Measurements from ENCODE around the gene BUD13.
A peak's percentile ranks its signal among the peaks of the same experiment; 100 is the strongest.
"Not testable (repeated sequence)": the region's sequence is repeated elsewhere in the genome, so short reads cannot be mapped to it uniquely, and the experiment has no call there.

The BUD13 gene, protein sequence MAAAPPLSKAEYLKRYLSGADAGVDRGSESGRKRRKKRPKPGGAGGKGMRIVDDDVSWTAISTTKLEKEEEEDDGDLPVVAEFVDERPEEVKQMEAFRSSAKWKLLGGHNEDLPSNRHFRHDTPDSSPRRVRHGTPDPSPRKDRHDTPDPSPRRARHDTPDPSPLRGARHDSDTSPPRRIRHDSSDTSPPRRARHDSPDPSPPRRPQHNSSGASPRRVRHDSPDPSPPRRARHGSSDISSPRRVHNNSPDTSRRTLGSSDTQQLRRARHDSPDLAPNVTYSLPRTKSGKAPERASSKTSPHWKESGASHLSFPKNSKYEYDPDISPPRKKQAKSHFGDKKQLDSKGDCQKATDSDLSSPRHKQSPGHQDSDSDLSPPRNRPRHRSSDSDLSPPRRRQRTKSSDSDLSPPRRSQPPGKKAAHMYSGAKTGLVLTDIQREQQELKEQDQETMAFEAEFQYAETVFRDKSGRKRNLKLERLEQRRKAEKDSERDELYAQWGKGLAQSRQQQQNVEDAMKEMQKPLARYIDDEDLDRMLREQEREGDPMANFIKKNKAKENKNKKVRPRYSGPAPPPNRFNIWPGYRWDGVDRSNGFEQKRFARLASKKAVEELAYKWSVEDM

DNA sequence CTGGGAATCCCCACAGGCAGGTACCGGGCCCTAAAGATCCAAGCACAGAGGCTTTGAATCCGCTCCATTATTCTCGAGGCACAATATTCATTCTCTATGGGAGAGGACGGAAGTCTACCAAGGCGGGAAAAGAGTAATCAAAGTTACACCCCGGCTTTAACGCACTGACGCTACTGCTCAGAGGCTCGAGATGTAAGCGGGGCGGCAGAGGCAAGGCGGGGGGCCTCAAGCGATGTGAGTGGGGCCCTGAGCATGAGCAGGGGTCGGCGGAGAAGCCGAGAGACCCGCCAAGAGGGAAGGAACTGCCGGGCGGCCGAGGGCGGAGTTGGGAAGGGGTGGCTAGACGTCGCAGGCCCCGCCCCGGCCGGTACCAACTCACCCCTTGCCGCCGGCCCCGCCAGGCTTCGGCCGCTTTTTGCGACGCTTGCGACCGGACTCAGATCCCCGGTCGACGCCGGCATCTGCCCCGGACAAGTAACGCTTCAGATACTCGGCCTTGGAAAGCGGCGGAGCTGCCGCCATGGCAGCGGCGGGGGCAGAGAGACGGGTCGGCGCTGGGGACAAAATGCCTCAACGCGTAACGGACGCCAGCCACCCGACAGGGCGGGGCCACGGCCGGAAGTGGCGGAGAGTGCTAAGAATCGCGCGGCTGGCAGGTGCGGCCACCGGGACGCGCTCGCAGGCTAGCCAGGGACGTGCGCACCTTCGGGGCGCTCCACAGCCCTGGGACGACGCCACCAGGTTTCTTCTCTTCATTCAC, at the start of gene BUD13:
Gene BUD13, minus strand, starts transcription at position 545 of the 760 bp plus-strand sequence. Its CDS starts 23 bp downstream, at position 522.
- DNase-seq = peak; percentile 54 to 93 (median 86)

DNA sequence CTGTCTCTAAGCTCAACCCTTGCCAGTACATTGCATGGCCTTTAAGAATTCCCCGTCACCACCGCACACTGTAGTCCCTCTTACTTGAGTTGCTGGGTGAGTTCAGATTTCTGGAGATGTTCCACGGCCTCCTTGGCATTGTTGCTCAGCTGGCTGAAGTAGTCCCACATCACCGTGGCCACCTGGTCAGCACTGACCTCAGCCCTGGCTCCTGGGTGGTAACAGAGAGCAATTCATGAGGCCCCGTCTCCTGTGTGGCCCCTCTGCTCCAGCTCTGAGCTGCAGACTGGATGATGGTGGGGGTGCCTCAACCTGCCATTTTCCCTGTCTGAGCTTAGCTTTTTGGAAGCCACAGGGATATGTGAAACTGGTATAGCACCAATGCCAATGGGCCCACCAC, 49.8 kb upstream of the BUD13 start:
- no peak for DNase-seq

DNA sequence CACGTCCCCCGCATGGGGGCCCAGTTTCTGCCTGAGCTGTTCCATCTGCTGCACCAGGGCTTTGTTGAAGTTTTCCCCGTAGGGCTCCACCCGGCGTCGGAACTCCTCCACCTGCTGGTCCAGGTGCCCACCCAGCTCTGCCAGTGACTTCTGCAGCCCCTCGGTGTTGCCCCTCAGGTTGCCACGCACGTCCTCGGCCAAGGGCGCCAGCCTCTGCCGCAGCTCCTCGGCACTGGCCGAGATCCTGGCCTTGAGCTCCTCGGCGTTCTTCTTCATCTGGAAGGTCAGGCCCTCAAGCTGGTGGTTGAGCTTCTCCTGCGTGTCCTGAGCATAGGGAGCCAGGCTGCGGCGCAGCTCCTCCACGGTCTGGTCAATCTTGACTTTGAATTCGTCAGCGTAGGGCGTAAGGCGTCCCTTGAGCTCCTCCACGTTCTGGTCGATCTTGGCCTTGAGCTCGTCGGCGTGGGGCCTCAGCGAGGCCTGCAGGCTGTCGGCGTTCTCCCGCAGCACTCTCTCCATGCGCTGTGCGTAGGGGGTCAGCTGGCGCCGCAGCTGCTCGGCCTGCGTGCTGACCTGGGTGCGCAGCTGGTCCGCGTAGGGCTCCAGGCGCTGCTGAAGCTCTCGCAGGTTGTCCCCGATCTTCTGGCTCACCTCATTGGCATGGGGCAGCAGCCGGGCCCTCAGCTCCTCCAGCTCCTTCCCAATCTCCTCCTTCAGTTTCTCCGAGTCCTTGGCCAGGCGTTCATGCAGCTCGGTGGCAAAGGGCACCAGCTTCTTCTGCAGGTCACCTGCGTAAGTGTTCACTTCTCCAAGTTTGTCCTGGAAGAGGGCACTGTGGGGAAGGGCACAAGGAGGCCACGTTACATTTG, 48.5 kb upstream of the BUD13 start:
- DNase-seq = no peak

DNA sequence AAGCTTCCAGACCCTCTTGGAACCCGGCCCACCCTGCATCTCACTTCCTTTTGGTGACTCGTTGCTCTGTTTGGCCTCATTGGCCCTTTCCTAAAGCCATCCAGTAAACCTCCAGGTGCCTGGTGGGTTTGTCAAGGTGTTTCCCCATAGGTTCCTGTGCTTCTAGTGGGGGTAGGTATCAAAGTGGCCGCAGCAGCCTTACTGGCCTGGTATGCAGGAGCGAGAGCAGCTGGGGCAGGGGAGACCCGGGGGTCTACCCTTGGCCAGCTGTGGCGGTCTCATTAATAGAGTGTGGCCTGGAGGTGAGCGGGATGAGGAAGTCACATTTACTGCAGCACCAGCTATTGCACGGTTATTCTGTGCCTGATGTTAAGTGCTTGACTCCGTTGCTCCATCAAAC, 46.3 kb upstream of the BUD13 start:
- DNase-seq = no peak

DNA sequence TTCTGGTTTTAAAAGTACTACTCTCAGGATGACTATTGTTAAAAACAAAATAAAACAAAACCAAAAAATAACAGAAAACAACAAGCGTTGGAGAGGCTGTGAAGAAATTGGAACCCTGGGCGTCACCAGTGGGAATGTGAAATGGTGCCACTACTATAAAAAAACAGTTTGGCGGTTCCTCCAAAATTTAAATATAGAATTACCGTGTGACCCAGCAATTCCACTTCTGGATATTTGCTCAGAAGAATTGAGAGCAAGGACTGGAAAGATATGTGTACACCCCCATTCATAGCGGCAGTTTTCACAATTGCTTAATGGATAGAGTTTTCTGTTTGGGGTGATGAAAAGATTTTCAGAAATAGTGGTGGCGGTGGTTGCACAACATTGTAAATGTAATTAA, 41.7 kb upstream of the BUD13 start:
- DNase-seq = no peak

DNA sequence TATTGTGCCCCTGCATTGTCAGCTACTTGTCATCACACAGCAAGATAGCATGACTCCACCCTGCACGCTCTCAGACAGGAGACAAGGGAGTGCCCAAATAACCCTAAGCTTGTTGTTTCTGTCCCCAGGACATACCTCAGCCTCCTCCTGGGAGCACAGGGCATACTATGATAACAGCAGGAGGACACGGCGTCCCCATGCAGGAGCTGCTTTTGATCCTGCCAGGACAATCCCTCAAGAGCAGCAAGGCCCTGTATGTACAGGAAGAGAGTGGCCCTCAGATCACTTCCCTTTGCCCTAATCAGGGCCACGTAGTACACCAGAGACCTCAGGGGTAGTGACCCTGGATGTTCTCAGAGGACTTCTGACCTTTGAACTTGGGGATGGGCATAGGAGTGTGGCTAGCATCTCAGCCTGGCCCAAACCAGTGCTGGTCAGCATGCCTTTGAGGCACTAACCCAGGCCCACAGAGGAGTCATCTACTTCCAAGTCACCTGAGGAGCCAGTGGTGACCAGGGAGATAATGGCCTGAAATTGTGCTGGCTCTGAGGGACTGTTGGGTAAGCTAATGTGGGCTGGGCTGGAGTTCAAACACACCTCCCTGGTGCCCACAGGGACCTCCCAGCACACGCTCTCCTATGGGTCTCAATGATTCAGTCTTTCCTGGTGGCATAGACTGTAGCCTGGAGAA, 41.1 kb upstream of the BUD13 start:
- DNase-seq = no peak

DNA sequence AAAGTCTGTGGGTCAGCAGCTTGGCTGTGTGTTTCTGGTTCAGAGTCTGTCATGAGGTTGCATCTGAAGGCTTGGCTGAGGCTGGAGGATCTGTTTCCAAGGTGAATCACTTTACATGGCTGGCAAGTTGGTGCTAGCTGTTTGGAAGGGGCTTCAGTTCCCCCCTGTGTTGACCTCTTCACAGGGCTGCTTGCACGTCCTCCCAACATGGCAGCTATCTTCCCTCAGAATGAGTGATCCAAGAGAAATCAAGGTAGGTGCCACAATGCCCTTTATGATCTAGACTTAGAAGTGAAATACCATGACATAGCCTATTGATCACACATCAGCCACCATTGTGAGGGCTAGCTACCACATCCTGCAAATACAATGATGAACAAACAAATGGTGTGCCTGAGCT, 40.4 kb upstream of the BUD13 start:
- no peak for DNase-seq

DNA sequence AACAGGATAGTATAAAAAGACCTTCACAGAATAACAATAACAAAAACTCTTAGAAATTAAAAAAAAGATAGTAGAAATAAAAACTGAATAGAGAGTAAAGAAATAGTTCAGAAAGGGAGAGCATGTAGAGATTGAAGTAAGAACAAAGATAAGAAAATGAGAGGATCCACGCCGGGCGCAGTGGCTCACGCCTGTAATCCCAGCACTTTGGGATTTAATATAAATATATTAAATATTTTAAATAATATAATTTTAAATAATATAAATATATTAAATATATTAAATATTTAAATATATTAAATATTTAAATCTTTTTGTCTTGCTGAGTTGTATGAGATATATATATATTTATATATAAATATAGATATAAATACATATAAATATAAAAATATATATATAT, 39.3 kb upstream of the BUD13 start:
- no peak for DNase-seq

DNA sequence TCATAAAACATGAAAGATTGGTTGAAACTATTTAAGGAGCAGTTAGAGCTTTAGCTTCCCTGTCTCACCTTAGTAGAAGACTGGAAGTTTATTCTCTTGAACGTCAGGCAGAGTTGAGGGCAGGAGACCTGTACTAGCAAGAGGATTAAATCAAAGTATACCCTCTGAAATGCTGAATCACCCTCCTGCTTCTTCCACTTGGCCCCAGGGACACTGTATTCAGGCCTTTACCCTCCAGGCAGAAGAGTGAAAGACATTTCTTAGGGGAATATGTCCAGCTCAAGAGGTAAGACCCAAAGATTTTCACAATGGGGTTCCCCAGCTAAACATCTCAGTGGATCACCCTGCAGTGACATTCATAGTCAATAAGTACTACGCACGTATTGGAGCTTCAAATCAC, 38.4 kb upstream of the BUD13 start:
- no peak for DNase-seq

DNA sequence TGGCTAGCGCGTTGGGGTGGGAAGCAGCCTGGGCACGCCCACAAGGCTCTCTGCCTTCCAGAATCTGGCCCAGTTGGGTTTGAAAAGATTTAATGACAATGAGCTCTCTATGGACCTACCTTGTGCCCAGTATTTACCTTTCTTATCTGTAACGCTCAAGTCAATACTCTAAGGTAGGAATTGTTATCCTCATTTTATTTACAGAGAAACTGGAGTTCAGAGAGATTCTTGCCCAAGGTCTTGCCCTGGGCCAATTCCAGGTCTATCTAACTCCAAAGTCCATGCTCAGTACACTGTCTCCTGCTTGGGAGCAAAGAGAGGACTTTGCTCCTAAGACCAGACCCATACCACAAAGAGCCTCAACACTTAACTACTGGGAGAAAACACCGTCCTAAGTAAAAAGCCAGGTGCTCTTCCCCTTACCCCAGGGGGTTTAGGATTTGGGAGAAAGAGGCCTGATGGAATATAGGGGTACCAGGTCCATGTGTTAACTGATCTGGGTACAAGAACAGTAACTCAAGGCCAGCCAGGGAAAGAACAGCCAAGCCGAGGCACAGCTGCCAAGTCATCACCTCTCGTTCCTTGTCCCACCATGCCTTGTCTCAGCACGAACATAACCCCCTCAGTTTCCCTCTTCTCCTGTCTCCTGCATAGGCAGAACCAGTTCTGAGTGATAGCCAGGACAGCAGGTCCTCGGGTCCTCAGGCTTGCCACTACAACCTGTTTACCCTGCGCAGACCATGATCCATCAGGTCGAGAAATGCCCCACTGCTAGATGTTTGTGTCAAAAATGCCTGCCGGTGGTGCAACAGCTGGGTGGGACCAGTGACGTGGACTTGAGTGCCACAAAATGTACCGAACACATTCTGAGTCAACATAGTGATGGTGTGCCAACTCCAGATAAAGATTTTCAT, 35.7 kb upstream of the BUD13 start:
- no peak for DNase-seq

DNA sequence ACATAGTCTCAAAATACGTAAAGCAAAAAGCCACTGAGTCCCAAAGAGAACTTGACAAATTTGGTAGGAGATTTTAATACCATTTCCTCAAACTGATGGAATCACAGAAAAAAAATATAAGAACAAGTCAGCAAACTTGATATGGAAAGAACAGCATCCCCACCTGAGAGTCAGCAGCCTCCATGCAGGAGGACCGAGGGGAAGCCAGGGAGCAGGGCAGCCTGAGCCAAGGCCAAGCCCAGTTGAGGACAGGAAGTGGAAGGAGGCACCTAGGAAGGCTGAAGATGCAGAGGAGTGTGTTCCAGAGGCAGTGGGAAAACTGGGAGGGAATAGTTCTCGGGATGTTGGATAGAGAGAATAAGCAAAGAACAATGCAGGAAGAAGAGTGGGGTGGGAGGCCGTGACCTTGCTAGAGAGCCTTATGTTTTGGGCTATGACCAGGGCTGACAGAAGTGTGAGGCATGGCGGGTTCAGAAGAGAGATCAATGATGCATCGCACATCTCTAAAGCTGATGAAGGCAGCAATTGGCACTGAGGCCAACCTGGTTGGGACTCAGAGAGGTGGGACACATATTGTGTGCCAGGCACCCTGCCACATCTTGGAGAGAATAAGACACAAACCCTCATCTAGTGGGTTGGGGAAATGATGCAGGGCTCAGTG, 34.9 kb upstream of the BUD13 start:
- DNase-seq = no peak

DNA sequence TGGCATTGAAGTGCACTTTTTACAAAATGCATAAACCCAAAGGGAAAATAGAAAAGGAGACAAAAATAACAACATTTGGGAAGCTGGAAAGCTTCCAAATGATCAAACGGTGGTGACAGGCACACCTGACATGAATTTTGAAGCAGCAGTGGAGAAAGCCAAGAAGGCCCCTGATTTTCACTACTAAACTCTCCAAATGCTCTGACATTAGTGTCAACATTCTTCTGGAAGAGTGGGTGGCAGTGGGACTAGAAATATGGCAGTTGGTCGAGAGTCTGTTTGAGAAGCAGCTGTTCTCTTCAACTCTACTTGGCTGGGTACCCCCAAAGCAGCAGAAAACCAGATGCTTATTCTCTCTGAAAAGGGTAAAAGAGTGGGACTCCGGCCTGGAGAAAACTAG, 31.2 kb upstream of the BUD13 start:
- DNase-seq = no peak

DNA sequence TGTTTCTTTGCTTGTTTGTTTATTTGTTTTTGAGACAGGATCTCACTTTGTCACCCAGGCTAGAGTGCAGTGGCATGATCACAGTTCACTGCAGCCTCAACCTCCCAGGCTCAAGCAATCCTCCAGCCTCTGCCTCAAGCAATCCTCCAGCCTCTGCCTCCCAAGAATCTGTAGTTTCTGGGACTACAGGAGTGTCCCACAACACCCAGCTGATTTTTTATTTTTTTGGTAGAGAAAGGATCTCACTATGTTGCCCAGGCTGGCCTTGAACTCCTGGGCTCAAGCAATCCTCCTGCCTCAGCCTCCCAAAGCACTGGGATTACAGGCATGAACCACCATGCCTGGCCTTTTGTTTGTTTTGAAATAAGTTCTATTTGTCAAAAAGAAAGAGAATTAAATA, 28.9 kb upstream of the BUD13 start:
- not testable (repeated sequence) for DNase-seq

DNA sequence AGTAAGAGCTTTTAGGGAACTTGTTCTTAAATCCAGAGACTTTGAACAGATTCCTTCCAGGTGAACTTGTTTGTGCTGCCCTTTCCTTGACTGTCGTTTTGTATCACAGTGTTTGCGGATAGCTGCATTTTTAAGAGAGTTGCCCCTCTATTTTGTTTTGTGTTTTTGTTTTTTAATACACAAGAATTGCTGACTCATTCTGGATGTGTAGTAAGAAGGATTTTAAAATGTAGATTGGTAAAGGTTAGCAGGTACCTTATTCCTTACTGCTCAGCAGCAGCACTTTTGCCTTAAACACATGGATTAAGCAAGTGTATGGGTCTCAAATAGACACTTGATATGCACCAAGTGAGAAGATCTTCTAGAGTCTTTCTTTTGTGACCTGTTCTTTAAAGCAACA, 27.8 kb upstream of the BUD13 start:
- no peak for DNase-seq

DNA sequence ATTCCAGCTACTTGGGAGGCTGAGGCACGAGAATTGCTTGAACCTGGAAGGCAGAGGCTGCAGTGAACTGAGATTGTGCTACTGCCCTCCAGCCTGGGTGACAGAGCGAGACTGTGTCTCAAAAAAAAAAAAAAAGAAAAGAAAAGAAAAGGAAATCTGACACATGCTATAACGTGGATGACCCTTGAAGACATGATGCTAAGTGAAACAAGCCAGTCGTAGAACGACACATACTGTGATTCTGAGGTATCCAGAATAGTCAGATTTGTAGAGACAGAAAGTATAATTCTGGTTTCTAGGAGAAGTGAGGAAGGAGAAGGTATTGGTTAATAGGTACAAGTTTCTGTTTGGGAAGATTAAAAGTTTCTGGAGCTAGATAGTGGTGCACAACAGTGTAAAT, 25.6 kb upstream of the BUD13 start:
- DNase-seq = no peak

DNA sequence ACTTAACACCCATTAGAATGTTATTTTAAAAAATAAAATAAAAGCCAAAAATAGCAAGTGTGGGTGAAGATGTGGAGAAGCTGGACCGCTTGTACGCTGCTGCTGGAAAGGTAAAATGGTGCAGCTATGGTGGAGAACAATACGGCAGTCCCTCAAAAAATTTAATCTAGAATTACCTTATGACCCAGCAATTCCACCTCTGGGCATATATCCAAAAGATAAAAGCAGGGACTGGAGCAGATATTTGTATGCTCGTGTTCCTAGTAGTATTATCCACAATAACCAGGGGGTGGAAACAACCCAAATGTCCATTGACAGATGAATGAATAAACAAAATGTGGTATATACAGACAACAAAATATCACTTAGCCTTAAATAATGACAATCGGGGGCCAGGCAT, 25.0 kb upstream of the BUD13 start:
- no peak for DNase-seq

DNA sequence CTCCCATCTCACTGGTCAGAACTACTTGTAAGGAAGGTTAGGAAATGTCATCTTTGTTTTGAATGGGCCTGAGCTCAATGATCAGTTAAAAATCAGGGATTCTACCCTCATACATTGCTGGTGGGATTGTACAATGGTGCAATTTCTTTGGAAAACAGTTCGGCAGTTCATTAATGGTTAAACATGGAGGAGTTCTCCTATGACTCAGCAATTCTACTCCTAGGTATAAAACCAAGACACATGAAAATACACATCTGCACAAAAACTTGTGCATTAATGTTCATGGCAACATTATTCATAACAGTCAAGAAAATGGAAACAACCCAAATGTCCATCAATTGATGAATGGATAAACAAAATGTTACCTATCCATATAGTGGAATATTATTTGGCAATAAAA, 23.8 kb upstream of the BUD13 start:
- no peak for DNase-seq

DNA sequence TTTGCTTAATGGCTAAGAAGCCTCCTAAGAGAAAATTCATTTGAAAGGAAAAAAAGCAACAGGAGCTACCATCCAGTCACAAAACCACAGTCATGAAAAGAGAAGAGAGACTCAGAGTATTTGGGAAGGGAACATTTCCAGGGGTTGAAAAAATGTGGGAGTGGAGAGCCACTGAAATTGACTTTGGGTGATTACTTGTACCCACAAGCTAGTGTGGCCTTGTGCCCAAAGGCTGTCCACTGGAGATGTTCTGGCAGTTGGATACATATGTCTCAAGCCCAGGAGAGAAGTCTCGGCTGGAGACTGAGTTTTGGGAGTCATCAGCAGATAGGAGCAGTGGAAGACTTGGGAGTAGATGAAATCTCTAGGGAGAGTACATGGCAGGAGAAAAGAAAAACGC, 22.1 kb upstream of the BUD13 start:
- no peak for DNase-seq

DNA sequence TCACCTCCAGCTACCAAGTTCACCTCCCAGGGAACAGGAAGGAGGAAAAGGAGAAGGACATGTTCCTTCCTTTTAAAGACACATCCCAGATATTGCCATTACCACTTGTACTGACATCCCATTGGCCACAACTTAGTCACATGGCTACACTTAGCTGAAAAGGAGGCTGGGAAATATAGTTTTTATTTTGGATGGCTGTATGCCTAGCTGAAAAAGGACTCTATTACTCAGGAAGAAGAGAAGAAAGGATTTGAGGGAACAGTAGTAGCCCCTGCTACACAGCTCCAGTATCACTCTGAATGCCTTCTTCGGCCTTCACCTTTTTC, 20.9 kb upstream of the BUD13 start:
- no peak for DNase-seq

Measured in C1 segment of cervical spinal cord (tissue), 14 donors.